Esophagus squamous epithelium (tissue), 5 donors: Measurements from ENCODE around the gene FOXC1. TPM values are rescaled to one million over a fixed set of nuclear protein-coding genes. Genes with fewer than 3 reads are reported as not detected.

Source experiments
- DNase-seq: peaks from one replicate; lab custom pipeline; 2025; lab: John Stamatoyannopoulos, UW
- H3K27ac ChIP-seq, 4 donors: fragments of 200-600 bp; sonication (generic); one replicate each; pipeline ENCODE4 v1.5.1; 2016 to 2019; ENCODE audit warnings: mild to moderate bottlenecking in 1 of 4
- H3K27me3 ChIP-seq, 4 donors: fragments of 200-600 bp; sonication (generic); 1 replicate in 3 of 4; 2 replicates in 1 of 4; pipeline versions ENCODE4 v1.5.1 to v1.6.0; 2017 to 2021; ENCODE audit warnings: antibody characterized with exemption in 1 of 4
- H3K36me3 ChIP-seq, 3 donors: fragments of 200-600 bp; sonication (generic); one replicate each; pipeline ENCODE4 v1.5.1; 2016 to 2019
- H3K4me1 ChIP-seq, 3 donors: fragments of 200-600 bp; sonication (generic); one replicate each; pipeline ENCODE4 v1.5.1; 2017 to 2019
- H3K4me3 ChIP-seq, 4 donors: fragments of 200-600 bp; sonication (generic); 1 replicate in 3 of 4; 2 replicates in 1 of 4; pipeline ENCODE4 v1.5.1; 2016 to 2019; ENCODE audit warnings: mild to moderate bottlenecking in 2 of 4, moderate library complexity in 1 of 4
- H3K9me3 ChIP-seq, 3 donors: fragments of 200-600 bp; sonication (generic); one replicate each; pipeline ENCODE4 v1.5.1; 2016 to 2019
- CTCF ChIP-seq, 6 experiments: fragments of 450-650 bp in 4 of 6; fragments of 200-600 bp in 2 of 6; sonication (generic) in 2 of 6; IDR thresholded peaks; one replicate each; pipeline ENCODE4 v1.5.1; 2016 to 2019; ENCODE audit warnings: antibody characterized with exemption in 6 of 6, mild to moderate bottlenecking in 4 of 6, moderate library complexity in 4 of 6
- POLR2A ChIP-seq, 4 donors: fragments of 450-650 bp; IDR thresholded peaks; one replicate each; pipeline ENCODE4 v1.6.1; 2017; ENCODE audit warnings: antibody characterized with exemption in 4 of 4, mild to moderate bottlenecking in 4 of 4, moderate library complexity in 3 of 4
- WGBS, 2 donors: methylation state at CpG; one replicate each; pipeline ENCODE4 v1.1.5; 2018; 5-methylcytosine and 5-hydroxymethylcytosine counted together
- intact Hi-C: fragments of 100-400 bp; cut with DNase I; formaldehyde crosslinking; loops from one replicate; pipeline ENCODE4 v1.15.0; 2022
- total RNA-seq, 4 donors: library from RNA; depleted of rRNA; stranded (reverse); fragments of >200 nt; gene quantifications; one replicate each; pipeline ENCODE4 v1.1.0, GENCODE V29; 2016
- donor health status: DM: yes; HTN: yes; CAD: no.

Gene FOXC1
- total RNA-seq, 4 donors from 2014 or later = 2.2 to 6.0 (median 3.4) TPM

GRCh38 chr6:1581120-1581991 lies 28.4 kb upstream of the FOXC1 start:
- DNase-seq = no peak
- WGBS, 2 donors = 87 to 89% methylated on average over 18 to 19 of the region's 31 CpGs
- intact Hi-C loops = no loop called here

GRCh38 chr6:1584146-1584545 lies 25.6 kb upstream of the FOXC1 start:
- H3K4me3 ChIP-seq = no peak overlapping the region
- TF ChIP-seq CTCF (IDR thresholded peaks at IDR 0.05) (no peak), POLR2A (IDR thresholded peaks at IDR 0.05) (no peak)
- H3K9me3 ChIP-seq = no peaks in the 10 kb centered on the region
- intact Hi-C loops = no loop called here
- H3K36me3 ChIP-seq = no peaks in the 10 kb centered on the region
- no peak for DNase-seq
- peaks cover 0 to 40% (median 0%) of the 10 kb centered on the region in 4 donors for H3K27me3 ChIP-seq
- H3K27ac ChIP-seq = no peak overlapping the region
- H3K4me1 ChIP-seq = peaks cover 0 to 37% (median 4%) of the 10 kb centered on the region in 3 donors
- 81 to 86% methylated on average over 5 of the region's 5 CpGs for WGBS, 2 donors

More at GRCh38 chr6:1581120-1581991, 28.4 kb upstream of the FOXC1 start:
- no peaks in the 10 kb centered on the region for H3K36me3 ChIP-seq
- peaks cover 0 to 33% (median 0%) of the 10 kb centered on the region in 4 donors for H3K27me3 ChIP-seq
- TF ChIP-seq CTCF (IDR thresholded peaks at IDR 0.05) = no peak
- no peak for TF ChIP-seq POLR2A (IDR thresholded peaks at IDR 0.05)
- no peak overlapping the region for H3K27ac ChIP-seq
- H3K4me1 ChIP-seq = peaks cover 0 to 17% (median 2%) of the 10 kb centered on the region in 3 donors
- H3K9me3 ChIP-seq = no peaks in the 10 kb centered on the region
- H3K4me3 ChIP-seq = no peak overlapping the region

- Histone ChIP-seq H3K9me3 (no peaks in the 10 kb centered on the region), H3K36me3 (no peaks in the 10 kb centered on the region), H3K27ac (no peak overlapping the region), H3K4me1 (peaks cover 0 to 37% (median 4%) of the 10 kb centered on the region in 3 donors), H3K4me3 (no peak overlapping the region), H3K27me3 (peaks cover 0 to 50% (median 0%) of the 10 kb centered on the region in 4 donors)
- intact Hi-C loops = no loop called here
- TF ChIP-seq POLR2A (IDR thresholded peaks at IDR 0.05) (no peak), CTCF (IDR thresholded peaks at IDR 0.05) (no peak)
- WGBS, 2 donors = 42 to 61% methylated on average over 8 to 14 of the region's 14 CpGs
- no peak for DNase-seq
These were observed 24.6 kb upstream of the FOXC1 start for GRCh38 chr6:1584996-1585668.

GRCh38 chr6:1585669-1586049 lies 24.1 kb upstream of the FOXC1 start:
- WGBS, 2 donors = 67 to 79% methylated on average over 5 to 6 of the region's 12 CpGs
- no peaks in the 10 kb centered on the region for H3K9me3 ChIP-seq
- no peak overlapping the region for H3K4me3 ChIP-seq
- no peak for TF ChIP-seq CTCF (IDR thresholded peaks at IDR 0.05)
- no peak for TF ChIP-seq POLR2A (IDR thresholded peaks at IDR 0.05)
- DNase-seq = no peak
- H3K27me3 ChIP-seq = peaks cover 0 to 51% (median 0%) of the 10 kb centered on the region in 4 donors
- no peaks in the 10 kb centered on the region for H3K36me3 ChIP-seq
- no peak overlapping the region for H3K27ac ChIP-seq
- intact Hi-C loops = no loop called here
- peaks cover 0 to 37% (median 4%) of the 10 kb centered on the region in 3 donors for H3K4me1 ChIP-seq

- peaks cover 0 to 37% (median 4%) of the 10 kb centered on the region in 3 donors for H3K4me1 ChIP-seq
- peaks cover 0 to 51% (median 0%) of the 10 kb centered on the region in 4 donors for H3K27me3 ChIP-seq
- no peaks in the 10 kb centered on the region for H3K36me3 ChIP-seq
- DNase-seq = no peak
- no peaks in the 10 kb centered on the region for H3K9me3 ChIP-seq
- WGBS, 2 donors = 86 to 89% methylated on average over 6 to 7 of the region's 7 CpGs
- intact Hi-C loops = no loop called here
- H3K27ac ChIP-seq = no peak overlapping the region
- no peak overlapping the region for H3K4me3 ChIP-seq
- TF ChIP-seq CTCF (IDR thresholded peaks at IDR 0.05) = no peak
- TF ChIP-seq POLR2A (IDR thresholded peaks at IDR 0.05) = no peak
These were observed 23.5 kb upstream of the FOXC1 start for GRCh38 chr6:1586256-1586655.
